Activated CD4-positive, alpha-beta T cell treated with anti-CD3 and anti-CD28 coated beads for 24 hours (primary cell): ENCODE data around the gene LIPM.

Source experiments
- DNase-seq, 2 donors: peaks; one replicate each; pipeline ENCODE4 v3.0.0-alpha.2; 2020; ENCODE audit warnings: low read depth in 2 of 2

LIPM gene

DNA sequence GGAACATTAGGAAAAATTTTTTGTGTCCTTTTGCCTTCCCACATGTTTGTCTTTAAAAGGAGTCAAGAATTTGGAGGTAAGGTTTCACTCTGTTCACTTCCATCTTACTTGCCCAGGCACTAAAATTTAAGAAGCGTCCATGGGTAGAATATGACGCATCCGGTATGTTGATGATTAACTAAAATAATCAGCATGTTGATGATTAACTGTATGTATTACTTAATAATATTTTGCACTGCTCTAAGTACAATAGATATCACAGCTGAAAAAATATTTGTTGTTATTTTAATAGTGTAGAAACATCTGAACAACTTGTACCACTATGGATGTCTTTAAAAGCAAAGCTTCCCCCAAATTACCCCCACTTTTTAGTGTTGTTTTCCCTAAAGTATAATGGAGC lies 37.6 kb downstream of the LIPM start:
- no peak for DNase-seq

DNA sequence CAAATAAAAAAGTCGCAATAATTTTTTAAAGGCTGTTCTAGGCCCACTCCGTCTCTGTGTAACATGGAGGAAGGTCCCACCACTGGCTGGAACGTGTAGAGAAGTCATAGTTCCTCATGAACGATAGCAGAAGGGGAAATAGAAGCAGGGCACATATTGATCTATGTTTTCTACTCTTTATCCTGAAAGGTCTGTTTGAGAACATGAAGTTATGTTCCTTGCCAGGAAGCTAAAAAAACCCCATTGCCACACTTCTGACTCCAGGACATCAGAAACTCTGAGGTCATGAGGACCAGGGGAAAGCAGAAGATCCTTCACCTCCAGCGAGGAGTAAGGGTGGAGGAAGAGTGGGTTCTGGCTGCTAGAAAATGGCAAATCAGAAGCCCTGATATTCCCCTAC lies 38.4 kb downstream of the LIPM start:
- DNase-seq, result no peak

DNA sequence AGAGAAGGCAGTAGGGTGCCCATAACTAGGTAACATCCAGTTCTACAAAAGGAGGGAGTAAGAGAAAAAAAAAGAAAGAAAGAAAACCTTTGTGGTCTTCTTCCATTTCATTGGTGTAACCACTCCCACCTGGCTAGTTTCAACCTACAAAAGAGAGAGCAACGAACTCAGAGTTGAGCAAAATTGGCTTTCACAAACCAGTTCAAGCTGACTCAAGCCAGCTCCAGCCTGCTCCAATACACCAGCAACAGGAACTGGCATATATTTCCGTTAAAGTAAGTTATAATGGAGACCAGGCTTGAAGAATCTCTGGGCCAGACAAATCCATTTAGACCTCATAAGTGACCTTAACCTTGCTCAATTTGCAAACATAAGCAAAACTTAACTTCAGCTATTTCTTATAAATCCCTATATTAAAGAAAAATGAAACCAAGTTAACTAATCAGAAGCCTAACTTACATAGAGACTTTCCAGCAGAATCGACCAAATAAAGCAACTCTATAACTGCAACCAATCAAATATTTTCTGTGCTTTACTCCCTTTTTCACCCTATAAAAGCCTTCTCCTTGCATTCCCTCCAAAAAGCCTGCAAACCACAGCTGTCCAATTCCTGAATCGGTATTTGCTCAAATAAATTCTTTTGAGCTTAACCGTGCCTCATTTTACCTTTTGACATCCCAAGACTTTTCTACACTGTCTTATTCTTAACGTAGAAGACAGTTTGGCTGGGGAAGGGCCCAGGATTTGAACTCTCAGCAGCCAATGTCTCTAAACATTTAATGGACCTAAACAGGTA lies 39.0 kb downstream of the LIPM start:
- no peak for DNase-seq

- DNase-seq, result no peak
Observed at GRCh38 chr10:88843171-88843570, 40.6 kb downstream of the LIPM start.

GRCh38 chr10:88848499-88848898 lies 46.0 kb downstream of the LIPM start:
- no peak for DNase-seq

- DNase-seq, result no peak
Observed at GRCh38 chr10:88849234-88849633, 46.7 kb downstream of the LIPM start.

- no peak for DNase-seq
Observed at GRCh38 chr10:88850712-88851111, 48.2 kb downstream of the LIPM start.

DNA sequence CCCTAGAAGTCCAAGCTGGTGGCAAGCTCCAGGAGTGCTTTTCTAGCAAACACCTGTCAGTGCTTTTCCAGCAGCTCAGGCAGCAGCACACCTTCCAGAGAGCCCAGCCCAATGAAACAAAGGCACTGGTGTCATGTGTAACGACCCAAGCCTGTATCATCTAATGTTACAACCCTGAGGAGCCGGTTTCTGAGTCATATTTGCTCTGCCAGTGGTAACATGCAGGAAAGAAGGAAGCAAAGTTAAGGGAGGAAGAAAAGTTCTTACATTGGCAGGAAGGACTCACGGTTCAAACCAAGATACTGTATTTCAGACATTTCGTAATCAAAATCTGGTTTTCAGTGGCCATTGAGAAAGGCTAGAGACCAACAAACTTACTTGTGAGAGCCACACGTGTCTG lies 49.2 kb downstream of the LIPM start, which contains the start of gene ANKRD22:
Gene ANKRD22, minus strand, starts transcription at position 139 of the 400 bp plus-strand sequence. CDS start 237 bp downstream, outside the sequence.
- no peak for DNase-seq

GRCh38 chr10:88852327-88852726 lies 49.8 kb downstream of the LIPM start:
- no peak for DNase-seq

DNA sequence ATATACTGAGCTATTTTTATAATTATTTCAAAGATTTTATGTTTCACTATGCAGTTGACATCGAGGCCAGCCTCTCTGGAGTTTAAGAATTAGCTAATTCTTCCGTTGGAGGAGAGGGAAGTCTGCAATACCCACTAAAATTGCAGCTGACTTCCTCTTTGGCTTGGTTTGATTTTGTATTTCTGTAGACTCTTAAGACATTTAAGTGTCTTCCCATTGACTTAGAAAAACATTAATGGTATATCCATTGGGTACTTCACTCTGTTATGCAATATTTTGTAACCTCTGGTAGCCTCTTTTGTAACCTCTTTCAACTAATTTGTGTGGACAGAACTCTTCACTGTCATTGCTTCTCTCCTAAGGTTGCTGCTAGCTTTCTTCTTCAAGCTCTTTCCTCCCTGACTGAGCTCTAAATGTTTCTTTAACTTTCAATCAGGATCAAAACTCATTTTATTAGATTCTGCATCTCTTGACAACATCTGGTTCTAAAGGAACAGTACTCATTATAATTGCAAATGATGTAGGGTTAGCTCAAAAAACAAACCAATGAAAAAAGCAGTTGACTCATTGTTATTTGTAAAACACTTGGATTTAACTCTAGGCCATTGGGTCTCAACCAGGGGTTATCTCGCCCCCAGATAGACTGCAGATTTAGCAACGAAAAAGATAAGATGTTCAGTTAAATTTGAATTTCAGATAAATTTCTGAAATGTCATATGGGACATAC lies 50.8 kb downstream of the LIPM start:
- DNase-seq, result no peak

DNA sequence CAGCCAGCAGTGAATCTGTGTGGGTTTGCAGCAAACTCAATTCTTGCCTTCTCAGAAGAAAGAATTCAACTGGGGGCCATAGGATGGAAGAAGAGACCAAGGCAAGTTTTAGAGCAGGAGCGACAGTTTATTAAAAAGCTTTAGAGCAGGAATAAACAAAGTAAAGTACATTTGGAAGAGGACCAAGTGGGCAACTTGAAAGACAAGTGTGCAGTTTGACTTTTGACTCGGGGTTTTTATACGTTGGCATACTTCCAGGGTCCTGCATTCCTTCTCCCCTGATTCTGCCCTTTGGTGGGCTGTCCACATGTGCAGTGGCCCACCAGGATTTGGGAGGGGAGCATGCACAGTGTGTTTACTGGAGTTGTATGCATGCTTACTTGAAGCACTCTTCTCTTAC lies 52.2 kb downstream of the LIPM start:
- DNase-seq, result no peak

DNA sequence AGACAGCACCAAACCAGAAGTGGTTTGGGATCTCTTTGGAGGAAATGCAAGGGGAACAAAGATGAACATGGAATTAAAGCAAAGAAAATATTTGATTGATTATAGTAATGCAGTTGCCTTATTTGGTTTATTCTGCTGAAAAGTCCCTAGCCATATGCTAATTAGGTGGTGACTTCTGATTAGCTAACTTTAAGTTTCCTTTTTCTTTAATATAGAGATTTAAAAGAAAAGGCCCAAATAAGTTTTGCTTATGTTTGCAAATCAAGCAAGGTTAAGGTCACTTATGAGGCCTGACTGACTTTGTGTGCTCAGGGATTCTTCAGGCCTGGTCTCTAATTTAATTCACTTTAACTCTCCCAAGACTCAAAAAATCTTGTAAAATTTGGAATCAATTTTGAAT lies 55.3 kb downstream of the LIPM start:
- no peak for DNase-seq

DNA sequence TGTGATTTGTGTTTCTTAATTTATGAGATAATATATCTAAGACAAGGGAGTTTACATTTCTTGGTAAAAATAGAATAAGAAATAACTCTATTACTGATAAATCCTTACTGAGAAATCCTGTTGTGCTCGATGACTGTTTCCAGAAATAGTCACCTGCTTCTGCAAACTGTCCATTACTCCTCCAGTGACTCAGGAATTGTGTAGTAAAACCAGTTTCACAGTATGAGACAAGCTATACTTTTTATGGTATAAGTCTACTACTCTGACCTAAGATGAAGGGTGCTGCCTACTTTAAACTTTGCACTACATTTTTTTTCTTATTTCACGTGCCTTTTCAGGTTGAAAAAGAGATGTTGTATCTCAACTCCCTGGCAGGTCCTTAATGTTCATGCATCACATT lies 56.0 kb downstream of the LIPM start:
- DNase-seq, result no peak

DNA sequence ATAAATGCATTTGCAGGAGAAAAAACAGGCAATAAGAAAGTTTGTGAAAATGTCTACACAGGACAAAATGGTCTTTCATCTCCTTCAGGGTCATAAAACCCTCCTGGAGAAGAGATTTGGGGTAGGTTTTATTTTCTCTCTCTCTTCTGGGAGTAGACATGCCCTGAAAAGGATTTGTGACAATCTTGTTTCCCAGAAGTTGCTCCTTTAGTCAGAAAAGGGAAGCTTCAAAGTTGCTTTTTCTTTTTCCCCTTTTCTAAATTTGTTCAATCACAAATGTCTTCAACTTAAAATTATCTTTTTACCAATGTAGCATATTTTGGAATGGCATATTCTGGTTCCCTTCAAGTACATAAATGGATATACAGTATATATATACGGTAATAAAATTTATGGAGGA lies 58.5 kb downstream of the LIPM start:
- DNase-seq, result no peak

- no peak for DNase-seq
Observed at GRCh38 chr10:88865281-88865876, 62.8 kb downstream of the LIPM start.

GRCh38 chr10:88866454-88866853 lies 63.9 kb downstream of the LIPM start:
- no peak for DNase-seq

DNA sequence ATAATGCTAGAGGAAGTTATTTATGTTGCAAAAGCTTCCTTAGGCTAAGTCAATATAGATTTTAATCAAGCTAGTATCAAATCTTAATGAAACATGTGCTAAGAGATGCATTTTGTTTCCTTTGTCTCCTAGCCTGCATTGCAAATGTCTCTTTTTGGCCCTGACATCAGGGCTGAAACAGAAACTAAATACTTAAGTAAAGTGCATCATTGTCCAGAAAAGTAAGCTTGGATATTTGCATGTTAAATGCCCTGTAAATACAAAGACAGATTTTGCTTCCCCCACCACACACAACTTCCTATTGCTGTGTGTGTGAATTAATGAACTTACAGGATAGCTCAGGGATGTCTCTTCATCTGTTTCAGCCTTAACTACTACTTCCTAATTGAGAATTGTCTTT lies 67.6 kb downstream of the LIPM start:
- no peak for DNase-seq
